ENCODE data around the gene TMEM39B. TPM values are rescaled to one million over a fixed set of nuclear protein-coding genes. Genes with fewer than 3 reads are reported as not detected.
"Not testable (repeated sequence)": the region's sequence is repeated elsewhere in the genome, so short reads cannot be mapped to it uniquely, and the experiment has no call there.

TMEM39B gene
- polyA plus RNA-seq, 4 donors = 17.9 to 25.5 (median 20.4) TPM

GRCh38 chr1:32111040-32111623, 38.4 kb downstream of the TMEM39B start:
- no peak for DNase-seq (ENCODE audit: low read depth in 4 of 4, low spot score in 2 of 4)

GRCh38 chr1:32111789-32112188, 39.0 kb downstream of the TMEM39B start:
- no peak for DNase-seq (ENCODE audit: low read depth in 4 of 4, low spot score in 2 of 4)

- DNase-seq (ENCODE audit: low read depth in 4 of 4, low spot score in 2 of 4) = no peak
Observed at GRCh38 chr1:32112806-32113375, 40.2 kb downstream of the TMEM39B start.

- not testable (repeated sequence) for DNase-seq (ENCODE audit: low read depth in 4 of 4, low spot score in 2 of 4)
Observed at GRCh38 chr1:32113436-32113835, 40.7 kb downstream of the TMEM39B start.

GRCh38 chr1:32114420-32114819, 41.7 kb downstream of the TMEM39B start:
- no peak for DNase-seq (ENCODE audit: low read depth in 4 of 4, low spot score in 2 of 4)

GRCh38 chr1:32115496-32115895, 42.8 kb downstream of the TMEM39B start:
- no peak for DNase-seq (ENCODE audit: low read depth in 4 of 4, low spot score in 2 of 4)

- DNase-seq (ENCODE audit: low read depth in 4 of 4, low spot score in 2 of 4) = no peak
Observed at GRCh38 chr1:32116531-32116930, 43.8 kb downstream of the TMEM39B start.

- DNase-seq (ENCODE audit: low read depth in 4 of 4, low spot score in 2 of 4) = no peak
Observed at GRCh38 chr1:32122151-32122550, 49.4 kb downstream of the TMEM39B start.

GRCh38 chr1:32123361-32123760, 50.6 kb downstream of the TMEM39B start:
- not testable (repeated sequence) for DNase-seq (ENCODE audit: low read depth in 4 of 4, low spot score in 2 of 4)

- no peak for DNase-seq (ENCODE audit: low read depth in 4 of 4, low spot score in 2 of 4)
Observed at GRCh38 chr1:32125313-32125712, 52.6 kb downstream of the TMEM39B start.

GRCh38 chr1:32126770-32127169, 54.0 kb downstream of the TMEM39B start:
- DNase-seq (ENCODE audit: low read depth in 4 of 4, low spot score in 2 of 4) = no peak

- no peak for DNase-seq (ENCODE audit: low read depth in 4 of 4, low spot score in 2 of 4)
Observed at GRCh38 chr1:32127409-32128198, 54.9 kb downstream of the TMEM39B start.

GRCh38 chr1:32128479-32128878, 55.7 kb downstream of the TMEM39B start:
- no peak for DNase-seq (ENCODE audit: low read depth in 4 of 4, low spot score in 2 of 4)

GRCh38 chr1:32128964-32129363, 56.2 kb downstream of the TMEM39B start:
- no peak for DNase-seq (ENCODE audit: low read depth in 4 of 4, low spot score in 2 of 4)

GRCh38 chr1:32133950-32134280, 61.2 kb downstream of the TMEM39B start:
- DNase-seq (ENCODE audit: low read depth in 4 of 4, low spot score in 2 of 4) = not testable (repeated sequence)

GRCh38 chr1:32137111-32137510, 64.4 kb downstream of the TMEM39B start:
- no peak for DNase-seq (ENCODE audit: low read depth in 4 of 4, low spot score in 2 of 4)

GRCh38 chr1:32138965-32139364, 66.2 kb downstream of the TMEM39B start:
- no peak for DNase-seq (ENCODE audit: low read depth in 4 of 4, low spot score in 2 of 4)

GRCh38 chr1:32142446-32143301, 69.9 kb downstream of the TMEM39B start:
- peak in 2 of 4 donors; percentile 21 to 49 for DNase-seq (ENCODE audit: low read depth in 4 of 4, low spot score in 2 of 4)

GRCh38 chr1:32143302-32143695, 70.6 kb downstream of the TMEM39B start:
- DNase-seq (ENCODE audit: low read depth in 4 of 4, low spot score in 2 of 4) = not testable (repeated sequence)

GRCh38 chr1:32144033-32144432, 71.3 kb downstream of the TMEM39B start:
- no peak for DNase-seq (ENCODE audit: low read depth in 4 of 4, low spot score in 2 of 4)

GRCh38 chr1:32147799-32148198, 75.1 kb downstream of the TMEM39B start:
- DNase-seq (ENCODE audit: low read depth in 4 of 4, low spot score in 2 of 4) = not testable (repeated sequence)
